HCT116 (cell line): ENCODE measurements around the gene MED25. TPM values are rescaled to one million over a fixed set of nuclear protein-coding genes. Genes with fewer than 3 reads are reported as not detected.

ENCODE experiments used
- ATAC-seq: fragments of 200-7000 bp; cut with Tn5 transposase; 2 replicates; pipeline ENCODE4 v1.9.1; 2020; ENCODE audit warnings: mild to moderate bottlenecking, moderate library complexity
- BruUV-seq: library from RNA; stranded (reverse); fragments of 400-500 nt; replicated peaks from 2 replicates; lab custom pipeline; 2021; lab: Mats Ljungman, UMichigan
- CTCF ChIA-PET: fragments of 300-600 bp; sonication (Branson Sonifier 250); formaldehyde crosslinking; loops from one replicate; lab custom pipeline; 2021; ENCODE audit warnings: antibody characterized with exemption; lab: Charles Lee
- POLR2A ChIA-PET: fragments of 300-600, 350-600 bp; sonication (Branson Sonifier 250); formaldehyde crosslinking; loops from one replicate; lab custom pipeline; 2021; ENCODE audit warnings: antibody characterized with exemption; lab: Charles Lee
- RAD21 ChIA-PET, 2 experiments: fragments of 300-600 bp; sonication (Branson Sonifier 250); formaldehyde crosslinking; loops; one replicate each; lab custom pipeline; 2023; ENCODE audit warnings: low total read pairs in 2 of 2; ENCODE audit not compliant: uncharacterized antibody in 2 of 2, unreplicated experiment in 2 of 2, low non-redundant PET in 1 of 2; lab: Charles Lee
- DNase-seq: peaks from one replicate; pipeline ENCODE4 v3.0.0-alpha.2; 2010; ENCODE audit warnings: low read depth, low spot score
- H2AFZ ChIP-seq: fragments of 200-600 bp; shearing (Covaris generic), sonication (generic); 2 replicates; pipeline ENCODE4 v1.6.1; 2017; ENCODE audit warnings: low read depth, mixed run types, mixed read lengths, antibody characterized with exemption, low read length; ENCODE audit not compliant: poor library complexity, severe bottlenecking
- H3K27ac ChIP-seq: 2 replicates; pipeline ENCODE4 v1.5.1; 2012; ENCODE audit warnings: low read depth, low read length
- H3K27me3 ChIP-seq: fragments of 200-600 bp; sonication (generic); 2 replicates; pipeline ENCODE4 v1.6.1; 2016; ENCODE audit warnings: mixed run types, low read length, mixed read lengths; ENCODE audit not compliant: insufficient read depth
- H3K36me3 ChIP-seq, 2 experiments: fragments of 200-500 bp in 1 of 2; fragments of 200-600 bp in 1 of 2; sonication (Bioruptor generic) in 1 of 2; sonication (generic) in 1 of 2; 2 replicates each; pipeline versions ENCODE4 v1.5.1 to v1.6.1; 2014 to 2016; ENCODE audit warnings: low read length in 2 of 2, inconsistent platforms in 1 of 2, mixed read lengths in 1 of 2, mixed run types in 1 of 2; ENCODE audit not compliant: insufficient read depth in 2 of 2, control insufficient read depth in 1 of 2
- H3K4me1 ChIP-seq, 2 experiments: fragments of 200-600 bp in 1 of 2; sonication (generic) in 1 of 2; 2 replicates each; pipeline versions ENCODE4 v1.5.1 to v1.6.1; 2012 to 2017; ENCODE audit warnings: low read length in 2 of 2, inconsistent platforms in 1 of 2, mild to moderate bottlenecking in 1 of 2, mixed read lengths in 1 of 2, mixed run types in 1 of 2, moderate library complexity in 1 of 2; ENCODE audit not compliant: insufficient read depth in 2 of 2, control insufficient read depth in 1 of 2
- H3K4me2 ChIP-seq: fragments of 200-600 bp; sonication (generic); 2 replicates; pipeline ENCODE4 v1.6.1; 2017; ENCODE audit warnings: mixed run types, low read length, mixed read lengths
- H3K4me3 ChIP-seq, 2 experiments: fragments of 200-600 bp in 1 of 2; sonication (generic) in 1 of 2; replicated peaks in 1 of 2; 2 replicates each; pipeline ENCODE4 v1.5.1; 2011 to 2016; ENCODE audit warnings: low read length in 2 of 2, control low read depth in 1 of 2, low read depth in 1 of 2, mild to moderate bottlenecking in 1 of 2, mixed read lengths in 1 of 2, mixed run types in 1 of 2
- H3K79me2 ChIP-seq: fragments of 200-600 bp; sonication (generic); 2 replicates; pipeline ENCODE4 v1.6.1; 2017; ENCODE audit warnings: mild to moderate bottlenecking, mixed run types, low read length, moderate library complexity, mixed read lengths; ENCODE audit not compliant: insufficient read depth
- H3K9ac ChIP-seq: fragments of 200-600 bp; sonication (generic); 2 replicates; pipeline ENCODE4 v1.6.1; 2016; ENCODE audit warnings: low read length, mixed read lengths
- H3K9me2 ChIP-seq: fragments of 200-600 bp; sonication (generic), shearing (Covaris generic); 2 replicates; pipeline ENCODE4 v1.6.1; 2017; ENCODE audit warnings: mixed run types, mild to moderate bottlenecking, moderate library complexity; ENCODE audit not compliant: insufficient read depth
- H3K9me3 ChIP-seq, 2 experiments: fragments of 200-500 bp in 1 of 2; fragments of 200-600 bp in 1 of 2; sonication (Bioruptor generic) in 1 of 2; sonication (generic) in 1 of 2; 2 replicates each; pipeline ENCODE4 v1.6.1; 2014 to 2017; ENCODE audit warnings: low read length in 2 of 2, mixed read lengths in 2 of 2, inconsistent platforms in 1 of 2, low read depth in 1 of 2, mild to moderate bottlenecking in 1 of 2, mixed run types in 1 of 2, moderate library complexity in 1 of 2; ENCODE audit not compliant: control insufficient read depth in 1 of 2, insufficient read depth in 1 of 2
- H4K20me1 ChIP-seq: fragments of 200-600 bp; sonication (generic), shearing (Covaris generic); 2 replicates; pipeline ENCODE4 v1.6.1; 2017; ENCODE audit warnings: mixed run types, mild to moderate bottlenecking, moderate library complexity; ENCODE audit not compliant: insufficient read depth
- ATF3 ChIP-seq: IDR thresholded peaks from 2 replicates; pipeline ENCODE4 v1.6.1; 2012
- CEBPB ChIP-seq: IDR thresholded peaks from 2 replicates; pipeline ENCODE4 v1.6.1; 2012; ENCODE audit warnings: low read depth
- CTCF ChIP-seq, 3 experiments: fragments of 200-600 bp in 1 of 3; sonication (generic) in 1 of 3; IDR thresholded peaks in 2 of 3; conservative IDR thresholded peaks in 1 of 3; 2 replicates each; pipeline ENCODE4 v1.5.1; 2012 to 2017; ENCODE audit warnings: low read depth in 2 of 3, low read length in 2 of 3, antibody characterized with exemption in 1 of 3, borderline replicate concordance in 1 of 3, control low read depth in 1 of 3, mild to moderate bottlenecking in 1 of 3, mixed read lengths in 1 of 3, mixed run types in 1 of 3, moderate library complexity in 1 of 3; ENCODE audit not compliant: insufficient read depth in 1 of 3
- FOSL1 ChIP-seq: IDR thresholded peaks from 2 replicates; pipeline ENCODE4 v1.6.1; 2012; ENCODE audit warnings: low read depth
- JUND ChIP-seq: IDR thresholded peaks from 2 replicates; pipeline ENCODE4 v1.6.1; 2012
- POLR2A ChIP-seq: IDR thresholded peaks from 2 replicates; pipeline ENCODE4 v1.7.0; 2011; ENCODE audit warnings: borderline replicate concordance; ENCODE audit not compliant: insufficient read depth, insufficient read length; ENCODE audit errors: extremely low read depth
- POLR2AphosphoS5 ChIP-seq: IDR thresholded peaks from 2 replicates; pipeline ENCODE4 v1.6.1; 2011; ENCODE audit warnings: mild to moderate bottlenecking, low read depth, low read length, moderate library complexity
- SP1 ChIP-seq: IDR thresholded peaks from 2 replicates; pipeline ENCODE4 v1.6.1; 2012; ENCODE audit warnings: low read depth
- SRF ChIP-seq: IDR thresholded peaks from 2 replicates; pipeline ENCODE4 v1.6.1; 2012; ENCODE audit warnings: low read depth
- YY1 ChIP-seq: IDR thresholded peaks from 2 replicates; pipeline ENCODE4 v1.6.1; 2011; ENCODE audit warnings: low read length, low read depth, moderate library complexity, mild to moderate bottlenecking; ENCODE audit not compliant: insufficient replicate concordance; ENCODE audit errors: extremely low read depth
- ZNF274 ChIP-seq: fragments of 200-500 bp; sonication (Bioruptor generic); IDR thresholded peaks from 2 replicates; pipeline ENCODE4 v1.6.1; 2014; ENCODE audit warnings: mild to moderate bottlenecking, low read depth, low read length, inconsistent platforms
- intact Hi-C: fragments of 100-400 bp; cut with micrococcal nuclease; formaldehyde crosslinking; loops from 2 replicates; pipeline ENCODE4 v1.10.0; 2022
- total RNA-seq: library from RNA; stranded (reverse); gene quantifications from one replicate; pipeline ENCODE4 v1.2.1, GENCODE V29; 2021; ENCODE audit not compliant: unreplicated experiment

The MED25 gene
- total RNA-seq, 1 experiment from 2014 or later: 77.7 TPM

GRCh38 chr19:49791776-49792445 lies 26.2 kb upstream of the MED25 start:
- no peaks in the 10 kb centered on the region for H3K9me2 ChIP-seq
- no peak overlapping the region for H3K9ac ChIP-seq
- no peaks in the 10 kb centered on the region for H4K20me1 ChIP-seq
- CTCF ChIA-PET: no interaction called here
- H3K27me3 ChIP-seq: no peaks in the 10 kb centered on the region
- H2AFZ ChIP-seq: no peak overlapping the region
- peaks cover 3 to 16% of the 10 kb centered on the region in 2 experiments for H3K4me1 ChIP-seq
- RAD21 ChIA-PET: no interaction called here
- BruUV-seq: no TSS peak
- TF ChIP-seq CEBPB (no peak), SP1 (no peak), ATF3 (no peak), JUND (no peak), POLR2AphosphoS5 (no peak), YY1 (no peak), SRF (no peak), CTCF (IDR thresholded peaks at IDR 0.05 in 2 of 3, conservative IDR thresholded peaks at IDR 0.05 in 1 of 3; ENCODE audit: borderline replicate concordance in 1 of 3, insufficient read depth in 1 of 3, low read depth in 2 of 3, low read length in 2 of 3) (no peak), POLR2A (no peak), FOSL1 (no peak), ZNF274 (no peak)
- no peaks in the 10 kb centered on the region for H3K79me2 ChIP-seq
- no peak overlapping the region for H3K4me3 ChIP-seq
- H3K36me3 ChIP-seq: peaks cover 12 to 24% of the 10 kb centered on the region in 2 experiments; a peak in 3 of 4 replicates
- no peaks in the 10 kb centered on the region for H3K9me3 ChIP-seq
- H3K27ac ChIP-seq: no peak overlapping the region
- ATAC-seq (no peak), DNase-seq (no peak)
- no peak overlapping the region for H3K4me2 ChIP-seq
- POLR2A ChIA-PET: no interaction called here
- intact Hi-C loops: no loop called here
